HG03159 (cell line): ENCODE data around the gene PMS1.
"Not testable (repeated sequence)": the region's sequence is repeated elsewhere in the genome, so short reads cannot be mapped to it uniquely, and the experiment has no call there.

Source experiments
- ATAC-seq: cut with Tn5 transposase; IDR thresholded peaks from one replicate; pipeline ENCODE4 v1.9.1; 2021; ENCODE audit warnings: mild to moderate bottlenecking, moderate library complexity; ENCODE audit not compliant: unreplicated experiment

PMS1 gene

DNA sequence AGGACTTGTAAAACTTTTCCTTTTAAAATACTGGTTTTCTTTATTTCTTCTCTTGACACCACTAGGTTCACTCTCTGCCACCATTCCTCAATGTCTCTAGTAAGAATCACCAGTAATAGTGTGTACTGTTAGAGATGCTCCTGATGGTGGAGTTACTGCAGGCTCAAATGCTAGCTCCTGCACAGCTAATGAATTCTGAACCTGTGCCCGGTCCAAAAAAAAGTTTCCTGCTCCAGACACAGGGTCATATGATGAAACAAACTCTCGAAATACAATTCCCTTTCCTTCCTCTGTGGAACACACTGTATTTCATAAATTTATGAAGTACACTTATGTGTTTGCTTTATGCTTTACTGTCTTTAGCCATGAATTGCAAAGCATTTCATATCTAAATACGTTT lies 19.2 kb downstream of the PMS1 start:
- ATAC-seq = no peak

DNA sequence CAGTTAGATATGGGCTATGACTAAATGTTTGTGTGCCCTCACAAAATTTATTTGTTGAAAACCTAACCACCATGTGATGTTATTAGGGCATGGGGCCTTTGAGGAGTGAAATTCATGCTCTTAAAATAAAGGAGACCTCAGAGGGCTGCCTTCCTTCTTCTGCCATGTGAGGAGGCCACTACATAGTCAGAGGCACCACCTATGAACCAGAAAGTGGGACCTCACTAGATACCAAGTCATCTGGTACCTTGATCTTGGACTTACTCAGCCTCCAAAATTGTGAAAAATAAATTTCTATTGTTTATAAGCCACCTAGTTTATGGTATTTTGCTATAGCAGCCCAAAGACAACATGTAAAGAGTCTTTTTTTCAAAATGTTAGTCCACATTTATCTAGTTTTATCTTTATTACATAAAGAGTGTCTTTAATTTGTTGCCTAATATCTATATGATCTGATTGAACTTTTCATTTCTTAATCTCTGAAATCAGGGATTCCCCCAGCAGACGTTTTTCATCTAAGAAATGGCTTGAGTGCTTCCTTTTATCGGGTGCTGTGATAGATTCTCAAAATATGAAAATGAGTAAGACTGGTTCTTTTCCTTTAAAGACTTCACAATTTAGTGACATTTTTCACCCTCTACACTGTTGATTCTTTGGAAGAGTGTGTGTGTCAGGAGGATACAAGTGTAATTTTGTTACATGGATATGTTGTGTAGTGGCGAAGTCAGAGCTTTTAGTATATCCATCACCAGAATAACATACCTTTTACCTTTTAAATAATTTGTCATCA lies 34.2 kb downstream of the PMS1 start:
- no peak for ATAC-seq

DNA sequence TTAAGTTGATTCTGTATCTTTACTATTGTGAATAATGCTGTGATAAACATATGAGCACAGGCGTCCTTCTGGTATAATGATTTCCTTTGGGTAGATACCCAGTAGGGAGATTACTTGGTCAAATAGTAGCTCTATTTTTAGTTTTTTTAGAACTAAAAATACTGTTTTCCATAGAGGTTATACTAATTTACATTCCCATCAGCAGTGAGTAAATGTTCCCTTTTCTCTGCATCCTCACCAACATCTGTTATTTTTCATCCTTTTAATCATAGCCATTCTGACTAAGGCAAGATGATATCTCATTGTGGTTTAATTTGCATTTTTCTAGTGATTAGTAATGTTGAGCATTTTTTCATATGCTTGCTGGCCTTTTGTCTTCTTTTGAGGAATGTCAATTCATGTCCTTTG lies 35.1 kb downstream of the PMS1 start:
- ATAC-seq = no peak

DNA sequence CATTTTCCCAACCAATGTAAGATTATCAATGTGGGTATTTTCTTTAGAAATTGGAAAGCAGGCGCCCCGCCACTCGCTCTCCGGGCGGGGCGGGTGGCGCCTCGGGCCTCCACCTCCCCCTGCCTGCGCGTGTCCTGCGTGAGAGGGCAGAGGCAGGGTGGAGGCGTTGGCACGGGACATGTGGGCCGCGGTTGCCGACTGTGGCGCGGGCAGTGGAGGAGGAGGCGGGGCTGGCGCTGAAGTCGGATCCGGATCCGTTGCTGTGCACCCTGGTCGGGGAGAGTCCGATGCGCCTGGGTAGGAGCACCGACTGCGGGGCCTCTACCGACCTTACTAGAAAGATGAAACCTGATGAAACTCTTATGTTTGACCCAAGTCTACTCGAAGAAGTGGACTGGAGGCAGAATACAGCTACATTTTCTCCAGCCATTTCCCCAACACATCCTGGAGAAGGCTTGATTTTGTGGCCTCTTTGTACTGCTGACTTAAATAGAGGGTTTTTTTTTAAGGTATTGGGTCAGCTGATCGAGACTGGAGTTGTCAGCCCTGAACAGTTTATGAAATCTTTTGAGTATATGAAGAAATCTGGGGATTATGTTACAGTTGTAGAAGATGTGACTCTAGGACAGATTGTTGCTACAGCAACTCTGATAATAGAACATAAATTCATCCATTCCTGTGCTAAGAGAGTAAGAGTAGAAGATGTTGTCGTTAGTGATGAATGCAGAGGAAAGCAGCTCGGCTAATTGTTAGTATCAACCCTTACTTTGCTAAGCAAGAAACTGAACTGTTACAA lies 37.9 kb downstream of the PMS1 start:
- no peak for ATAC-seq

DNA sequence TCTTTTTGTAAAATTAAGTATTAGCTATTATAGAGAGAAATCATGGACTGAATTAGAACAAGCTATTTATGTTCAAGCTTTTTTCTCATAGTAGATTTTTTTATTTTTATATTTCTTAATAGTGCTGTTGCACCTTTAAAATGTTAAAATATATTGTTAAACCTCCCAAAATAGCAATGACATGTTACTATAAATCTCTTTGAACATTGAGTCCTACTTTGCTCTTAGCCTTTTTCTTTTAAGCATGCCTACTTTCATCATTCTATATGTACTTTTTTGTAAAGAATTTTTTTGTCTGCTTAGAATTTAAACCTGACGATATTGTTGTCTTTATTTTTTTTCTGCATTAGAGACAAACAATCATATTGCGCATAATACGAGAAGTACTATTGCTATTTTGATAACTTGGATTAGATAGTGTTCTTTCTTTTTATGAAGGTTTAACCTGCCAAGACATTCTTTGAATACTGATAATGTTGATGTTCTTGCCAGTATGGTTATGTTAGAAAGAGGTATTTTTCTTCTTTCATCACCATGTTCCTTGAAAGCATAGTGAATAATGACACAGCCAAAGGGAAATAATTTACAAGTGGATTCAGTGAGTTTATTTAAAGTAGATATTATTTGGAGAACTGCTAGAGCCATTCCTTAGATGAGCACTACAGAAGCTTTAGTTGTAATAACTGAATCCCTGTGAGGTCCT lies 40.6 kb downstream of the PMS1 start:
- ATAC-seq = no peak

DNA sequence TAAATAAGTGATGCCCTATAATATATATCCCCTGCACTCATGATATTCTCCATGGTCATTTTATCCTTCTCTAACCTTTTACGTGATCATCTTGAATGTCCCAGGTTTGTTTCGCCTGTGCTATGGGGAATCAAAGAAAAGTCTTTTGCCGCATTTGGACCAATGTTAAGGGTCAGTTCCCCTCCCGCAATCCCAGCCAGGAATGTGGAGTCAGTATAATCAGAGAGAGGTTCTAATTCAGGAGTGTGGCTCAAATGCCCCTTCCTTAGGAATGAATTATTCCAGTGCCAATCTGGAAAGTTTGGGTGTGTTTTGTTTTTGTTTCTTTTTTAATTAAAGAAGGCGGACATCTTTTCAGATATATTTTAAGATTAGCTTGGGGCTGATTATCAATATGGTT lies 41.8 kb downstream of the PMS1 start:
- ATAC-seq = no peak

DNA sequence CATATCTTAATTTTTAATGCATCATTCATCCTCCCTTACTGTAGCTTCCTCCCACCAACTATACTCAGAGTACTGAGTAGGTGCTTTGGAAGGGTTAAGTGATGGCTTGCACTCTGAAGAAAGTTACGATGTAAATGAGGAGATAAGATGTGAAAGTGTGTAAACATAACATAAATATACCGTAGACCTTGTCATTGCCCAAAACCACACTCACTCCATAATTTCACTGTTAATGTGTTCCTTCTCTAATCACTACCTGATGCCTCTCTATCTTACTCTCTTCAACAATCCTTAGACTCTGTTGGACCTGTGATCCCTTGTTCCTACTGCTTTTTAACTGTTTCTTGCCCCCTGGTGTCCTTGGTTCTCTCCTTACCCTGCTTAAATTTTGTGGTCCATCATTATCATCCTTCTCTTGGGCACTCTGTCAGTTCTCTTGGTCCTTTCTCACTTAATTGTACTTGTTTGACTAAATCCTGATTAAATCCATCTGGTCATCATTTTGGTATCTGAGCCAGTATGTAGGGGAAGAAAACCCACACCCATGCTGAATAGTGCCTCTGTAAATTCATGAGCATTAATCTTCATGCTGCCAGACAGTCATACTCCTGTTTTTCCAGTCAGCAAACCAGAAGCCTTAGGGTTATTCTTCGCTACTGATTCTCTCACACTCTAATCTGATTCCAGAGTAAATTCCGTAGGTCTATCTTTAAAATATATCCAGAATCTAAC lies 45.0 kb downstream of the PMS1 start:
- ATAC-seq = no peak

DNA sequence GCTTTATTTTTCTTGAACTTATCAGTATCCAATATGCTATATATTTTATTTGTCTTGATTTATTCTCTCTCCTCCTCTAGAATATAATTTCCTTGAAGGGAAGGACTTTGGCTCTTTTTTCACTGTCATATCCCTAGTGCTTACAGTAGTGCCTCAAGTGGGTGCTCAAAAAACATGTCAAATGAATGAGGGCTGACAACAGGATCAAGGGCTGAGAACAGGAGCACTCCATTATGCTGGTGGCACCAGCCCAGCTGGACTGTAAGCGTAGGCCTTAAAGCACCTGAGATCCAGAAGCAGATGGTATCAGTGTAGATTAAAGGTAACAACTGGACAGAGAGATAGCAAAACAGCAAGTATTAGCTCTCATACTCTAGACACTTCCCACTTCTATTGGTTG lies 46.3 kb downstream of the PMS1 start:
- ATAC-seq = no peak

DNA sequence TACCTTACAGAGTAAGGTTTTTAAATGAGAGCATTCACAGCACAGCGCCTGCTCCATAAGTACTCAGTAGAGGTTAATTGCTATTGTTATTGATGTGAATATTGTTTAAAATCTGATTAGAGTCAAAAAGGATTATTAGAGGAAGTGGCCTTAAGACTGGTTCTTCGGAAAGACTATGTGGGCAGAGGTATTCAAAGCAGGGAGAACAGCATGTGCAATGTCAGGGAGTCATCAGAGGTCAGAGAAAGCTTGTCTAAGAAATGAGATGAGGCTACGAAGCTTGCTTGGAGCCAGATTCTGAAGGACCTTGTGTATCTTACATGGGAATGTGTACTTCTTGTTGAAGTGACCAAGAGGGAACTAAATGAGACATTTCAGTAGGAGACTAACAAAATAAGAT lies 49.8 kb downstream of the PMS1 start:
- no peak for ATAC-seq

DNA sequence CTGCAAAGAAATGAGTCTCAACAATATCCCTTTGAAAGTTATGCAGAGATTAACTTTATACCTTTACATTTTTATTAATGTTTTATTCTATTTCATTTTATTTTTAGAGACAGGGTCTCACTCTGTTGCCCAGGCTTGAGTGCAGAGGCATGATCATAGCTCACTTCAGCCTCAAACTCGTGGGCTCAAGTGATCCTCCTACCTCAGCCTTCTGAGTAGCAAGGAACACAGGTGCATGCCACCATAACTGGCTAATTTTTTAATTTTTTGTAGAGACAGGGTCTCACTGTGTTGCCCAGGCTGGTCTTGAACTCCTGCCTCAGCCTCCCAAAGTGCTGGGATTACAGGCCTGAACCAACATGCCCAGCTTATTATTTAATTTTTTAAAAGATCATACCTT lies 50.4 kb downstream of the PMS1 start:
- not testable (repeated sequence) for ATAC-seq

DNA sequence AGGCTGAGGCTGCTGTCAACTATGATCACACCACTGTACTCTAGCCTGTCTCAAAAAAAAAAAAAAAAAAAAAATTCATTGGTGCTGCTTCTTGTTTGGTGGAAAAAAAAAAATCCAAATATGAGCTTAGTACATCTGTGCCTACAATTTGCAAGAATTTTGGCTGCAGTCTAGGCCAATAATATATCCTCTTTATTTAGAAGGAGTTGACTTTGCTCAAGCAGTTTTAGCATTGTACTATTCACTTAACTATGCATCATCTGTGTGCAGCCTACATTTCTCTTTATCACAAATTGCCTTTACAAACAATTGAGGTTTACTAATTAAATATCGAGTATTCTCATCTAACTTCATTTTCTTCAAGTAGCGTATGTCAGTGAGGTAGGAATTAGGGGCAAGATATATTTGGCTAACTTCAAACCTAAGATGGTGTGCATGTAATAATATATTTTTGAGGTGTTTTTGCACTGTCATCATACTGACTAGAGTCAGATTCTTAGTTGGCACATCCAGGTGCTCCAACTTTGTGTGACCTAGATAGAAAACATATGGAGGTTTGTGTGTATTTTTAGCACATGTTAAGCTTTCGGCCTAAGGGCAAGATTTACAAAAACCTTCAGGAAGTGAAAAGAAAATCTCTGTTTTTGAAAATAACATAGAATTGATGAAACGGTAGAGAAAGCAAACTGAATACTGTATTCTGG lies 51.8 kb downstream of the PMS1 start:
- no peak for ATAC-seq

DNA sequence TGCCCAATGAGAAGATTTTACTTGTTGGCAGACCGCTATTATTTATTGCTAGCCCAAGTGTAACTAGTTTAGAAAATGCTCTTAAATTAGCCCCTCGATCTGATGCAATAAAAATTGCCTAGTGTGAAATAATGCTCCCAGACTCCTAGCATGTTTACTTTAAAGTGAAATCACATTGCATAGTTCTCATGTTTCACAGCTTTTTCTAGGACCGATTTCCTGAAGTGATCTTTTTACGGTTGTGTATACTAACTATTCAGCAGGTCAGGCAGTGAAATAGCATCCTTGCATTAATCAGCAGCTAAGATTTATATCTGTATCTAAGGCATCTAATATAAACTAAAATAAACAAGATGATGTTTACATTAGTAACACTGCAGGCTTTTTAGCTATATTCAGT lies 52.4 kb downstream of the PMS1 start:
- ATAC-seq = no peak

DNA sequence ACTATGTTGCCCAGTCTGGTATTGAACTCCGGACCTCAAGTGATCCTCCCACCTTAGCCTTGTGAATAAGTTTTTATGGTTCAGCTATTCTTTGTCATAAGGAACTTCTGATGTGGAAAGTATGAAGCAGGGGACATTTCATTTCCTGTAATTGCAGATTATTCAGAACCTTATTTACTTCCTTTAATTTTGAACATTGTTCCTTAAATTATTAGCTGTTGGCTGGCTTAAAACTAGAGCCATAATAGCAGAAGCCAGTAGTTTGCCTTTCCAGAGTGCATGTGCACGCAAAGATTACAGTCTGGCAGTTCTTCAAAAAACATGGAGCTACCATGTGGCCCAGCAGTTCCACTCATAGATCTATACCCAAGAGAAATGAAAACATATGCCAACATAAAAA lies 53.1 kb downstream of the PMS1 start:
- ATAC-seq = no peak

DNA sequence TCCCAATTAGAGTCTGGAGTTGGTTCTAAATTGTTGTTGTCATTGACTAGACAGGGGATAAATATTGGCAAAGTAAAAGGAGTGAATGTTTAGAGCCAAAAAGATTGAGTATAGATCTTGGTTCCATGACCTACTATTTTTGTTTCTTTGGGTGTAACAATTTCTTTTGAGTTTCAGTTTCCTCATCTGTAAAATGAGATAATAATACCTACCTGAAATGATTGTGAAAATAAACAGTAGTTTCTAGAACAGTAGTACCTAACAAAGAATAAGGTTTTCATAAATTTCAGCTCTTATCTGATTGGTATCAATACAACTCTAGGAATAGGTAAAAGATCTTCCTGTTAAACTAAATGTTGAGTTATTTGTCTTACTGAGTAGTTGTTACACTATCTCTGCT lies 56.8 kb downstream of the PMS1 start:
- no peak for ATAC-seq

DNA sequence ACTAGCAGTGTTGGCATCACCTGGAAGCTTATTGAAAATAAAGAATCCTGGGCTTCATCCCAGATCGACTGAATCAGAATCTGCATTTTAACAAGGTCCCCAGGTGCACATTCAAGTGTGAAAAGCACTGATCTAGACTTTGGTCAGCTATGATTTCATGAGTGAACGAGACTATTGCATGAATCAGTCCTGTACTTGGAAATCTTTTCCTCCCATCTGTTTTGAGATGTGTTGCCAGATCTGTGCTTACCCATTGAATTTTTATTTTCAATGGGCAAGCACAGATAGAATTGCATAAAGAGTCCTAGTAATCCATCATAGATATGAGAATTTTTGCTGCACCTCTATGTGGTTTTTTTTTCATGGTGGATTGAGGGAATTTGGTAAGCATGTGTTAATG lies 64.0 kb downstream of the PMS1 start:
- ATAC-seq = no peak

DNA sequence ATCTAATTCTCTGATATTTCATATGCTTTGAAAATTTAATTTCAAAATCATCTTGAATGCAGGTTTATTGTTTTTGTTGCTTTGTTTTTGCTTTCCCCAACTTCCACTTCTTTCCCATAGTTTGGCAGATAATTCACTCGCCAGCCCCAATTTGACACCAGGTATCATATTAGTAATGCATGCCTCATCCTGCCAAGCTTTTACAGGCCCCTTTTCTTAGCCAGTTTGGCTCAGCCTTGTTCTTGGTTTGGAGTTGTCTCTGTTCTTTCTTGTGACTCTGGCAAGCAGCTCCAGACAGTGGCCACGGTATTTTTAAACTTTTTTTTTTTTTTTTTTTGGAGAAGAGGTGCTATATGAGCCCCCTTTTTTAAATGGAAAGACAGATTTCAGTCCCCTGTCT lies 65.3 kb downstream of the PMS1 start:
- no peak for ATAC-seq

DNA sequence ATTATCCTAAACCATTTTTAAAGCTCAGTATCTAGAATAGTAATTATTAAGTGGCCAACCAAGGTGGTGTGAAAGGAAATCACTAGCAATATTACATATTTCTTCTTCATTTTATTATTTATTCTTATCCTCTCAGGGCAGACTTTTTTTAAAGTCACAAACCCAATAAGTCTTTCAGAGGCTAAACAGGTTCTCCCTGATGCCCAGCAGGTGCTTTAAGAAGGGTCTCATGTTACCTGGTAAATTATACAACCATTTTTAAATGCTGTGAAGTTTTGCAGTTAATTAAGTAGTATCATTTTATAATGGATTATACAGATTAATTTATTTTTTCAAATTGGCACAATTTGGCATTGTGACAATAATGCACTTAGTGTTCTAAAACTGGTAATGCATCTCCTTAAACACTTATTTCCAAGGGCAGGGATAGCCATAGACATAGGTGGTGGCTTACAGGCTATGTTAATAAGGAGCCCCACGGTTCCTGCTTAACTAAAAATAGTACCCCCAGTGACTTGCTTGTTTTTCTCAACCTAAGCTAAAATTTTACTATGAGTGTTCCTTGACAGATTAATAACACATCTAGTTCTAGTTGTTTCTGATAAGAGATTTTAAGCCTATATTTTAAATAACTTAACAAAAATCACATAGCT lies 67.0 kb downstream of the PMS1 start:
- ATAC-seq = no peak

DNA sequence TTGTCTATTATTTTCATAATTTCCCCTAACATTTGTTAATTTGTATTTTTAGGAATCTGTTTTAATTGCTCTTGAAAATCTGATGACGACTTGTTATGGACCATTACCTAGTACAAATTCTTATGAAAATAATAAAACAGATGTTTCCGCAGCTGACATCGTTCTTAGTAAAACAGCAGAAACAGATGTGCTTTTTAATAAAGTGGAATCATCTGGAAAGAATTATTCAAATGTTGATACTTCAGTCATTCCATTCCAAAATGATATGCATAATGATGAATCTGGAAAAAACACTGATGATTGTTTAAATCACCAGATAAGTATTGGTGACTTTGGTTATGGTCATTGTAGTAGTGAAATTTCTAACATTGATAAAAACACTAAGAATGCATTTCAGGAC lies 69.9 kb downstream of the PMS1 start:
- no peak for ATAC-seq

DNA sequence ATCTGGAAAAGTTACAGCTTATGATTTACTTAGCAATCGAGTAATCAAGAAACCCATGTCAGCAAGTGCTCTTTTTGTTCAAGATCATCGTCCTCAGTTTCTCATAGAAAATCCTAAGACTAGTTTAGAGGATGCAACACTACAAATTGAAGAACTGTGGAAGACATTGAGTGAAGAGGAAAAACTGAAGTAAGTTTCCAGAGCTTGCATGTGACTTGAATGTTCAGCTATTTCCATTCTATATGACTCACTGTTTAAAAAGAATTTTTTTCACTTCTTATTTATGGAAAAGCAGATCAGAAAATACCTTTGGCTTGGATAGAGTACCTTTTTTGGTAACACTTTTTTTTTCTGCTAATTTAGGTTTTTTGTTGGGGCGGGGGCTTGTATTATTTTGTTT lies 70.7 kb downstream of the PMS1 start:
- ATAC-seq = no peak

DNA sequence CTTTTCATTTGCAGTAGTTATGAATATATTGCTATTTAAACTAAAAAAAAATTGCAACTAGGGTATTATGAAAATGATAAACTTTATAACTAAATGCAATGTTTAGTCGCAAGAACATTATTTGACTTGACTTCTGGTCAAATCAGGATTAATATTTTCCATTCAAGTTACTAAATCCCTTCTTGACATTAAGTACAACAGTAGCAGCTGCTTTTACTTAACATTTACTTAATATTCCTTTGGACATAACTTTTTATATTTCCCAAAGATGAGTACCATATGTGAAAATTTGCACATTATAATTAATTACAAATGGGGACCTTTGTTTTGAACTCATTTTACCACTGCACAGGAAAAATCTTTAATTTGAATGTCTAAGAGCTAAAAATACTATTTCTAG lies 74.0 kb downstream of the PMS1 start:
- ATAC-seq = no peak
